Measurements from ENCODE around the gene FOXD2.
"Not testable (repeated sequence)": the region's sequence is repeated elsewhere in the genome, so short reads cannot be mapped to it uniquely, and the experiment has no call there.

GRCh38 chr1:47453910-47454309 lies 16.1 kb downstream of the FOXD2 start:
- TF ChIP-seq POLR2A, CTCF (IDR thresholded peaks at IDR 0.05): not testable (repeated sequence)
